ENCODE results near the gene APBB1.

DNA sequence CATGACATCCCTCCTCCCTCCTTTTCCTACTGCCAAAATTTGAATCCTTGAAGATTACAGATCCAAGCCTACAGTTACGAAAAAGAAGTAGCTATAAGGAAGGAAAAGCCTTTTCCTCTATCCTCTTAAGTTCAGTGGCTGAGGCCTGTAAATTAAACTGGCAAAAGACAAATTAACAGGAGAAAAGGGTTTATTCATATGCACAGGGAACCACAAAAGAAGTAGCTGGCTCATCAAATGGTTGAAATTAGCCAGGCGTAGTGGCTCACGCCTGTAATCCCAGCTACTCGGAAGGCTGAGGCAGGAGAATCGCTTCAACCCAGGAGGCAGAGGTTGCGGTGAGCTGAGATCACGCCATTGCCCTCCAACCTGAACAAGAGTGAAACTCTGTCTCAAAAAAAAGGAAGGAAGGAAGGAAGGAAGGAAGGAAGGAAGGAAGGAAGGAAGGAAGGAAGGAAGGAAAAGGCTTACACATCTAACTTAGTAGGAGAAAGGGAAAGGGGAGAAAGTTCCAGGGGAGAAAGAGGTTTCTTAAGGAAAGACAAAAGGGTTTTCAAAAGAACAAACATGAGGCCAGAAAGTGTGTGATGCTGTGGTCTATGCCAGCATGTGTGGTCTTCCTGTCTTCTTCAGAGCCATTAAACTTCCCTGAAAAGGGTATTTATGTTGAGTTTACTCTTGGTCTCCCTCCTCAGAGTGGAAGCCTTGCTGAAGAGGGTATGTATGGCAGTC is 33.7 kb downstream of the APBB1 start:
- TF ChIP-seq, protein P1, sequence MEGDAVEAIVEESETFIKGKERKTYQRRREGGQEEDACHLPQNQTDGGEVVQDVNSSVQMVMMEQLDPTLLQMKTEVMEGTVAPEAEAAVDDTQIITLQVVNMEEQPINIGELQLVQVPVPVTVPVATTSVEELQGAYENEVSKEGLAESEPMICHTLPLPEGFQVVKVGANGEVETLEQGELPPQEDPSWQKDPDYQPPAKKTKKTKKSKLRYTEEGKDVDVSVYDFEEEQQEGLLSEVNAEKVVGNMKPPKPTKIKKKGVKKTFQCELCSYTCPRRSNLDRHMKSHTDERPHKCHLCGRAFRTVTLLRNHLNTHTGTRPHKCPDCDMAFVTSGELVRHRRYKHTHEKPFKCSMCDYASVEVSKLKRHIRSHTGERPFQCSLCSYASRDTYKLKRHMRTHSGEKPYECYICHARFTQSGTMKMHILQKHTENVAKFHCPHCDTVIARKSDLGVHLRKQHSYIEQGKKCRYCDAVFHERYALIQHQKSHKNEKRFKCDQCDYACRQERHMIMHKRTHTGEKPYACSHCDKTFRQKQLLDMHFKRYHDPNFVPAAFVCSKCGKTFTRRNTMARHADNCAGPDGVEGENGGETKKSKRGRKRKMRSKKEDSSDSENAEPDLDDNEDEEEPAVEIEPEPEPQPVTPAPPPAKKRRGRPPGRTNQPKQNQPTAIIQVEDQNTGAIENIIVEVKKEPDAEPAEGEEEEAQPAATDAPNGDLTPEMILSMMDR (conservative IDR thresholded peaks at IDR 0.05; ENCODE audit: low read depth, low read length) = no peak
- no peak for TF ChIP-seq EZH2 (IDR thresholded peaks at IDR 0.05; ENCODE audit: borderline replicate concordance, low read depth, low read length, poor library complexity, severe bottlenecking)

Measured in A673 (cell line).